Activated CD4-positive, alpha-beta T cell treated with anti-CD3 and anti-CD28 coated beads, Interleukin-10, Interleukin-2, amounts not matched to agents 100 ng/mL and 50 ng/mL, durations not matched to agents 16 hours and 8 hours (primary cell): ENCODE data around the gene SNX5.

ENCODE experiments used
- DNase-seq: peaks from one replicate; pipeline ENCODE4 v3.0.0-alpha.2; 2020

Gene SNX5

GRCh38 chr20:17911927-17912326 lies 56.7 kb downstream of the SNX5 start:
- DNase-seq = no peak

GRCh38 chr20:17910828-17911294 lies 57.7 kb downstream of the SNX5 start:
- no peak for DNase-seq

- no peak for DNase-seq
Observed at GRCh38 chr20:17909869-17910321, 58.7 kb downstream of the SNX5 start.

- no peak for DNase-seq
Observed at GRCh38 chr20:17905544-17905943, 63.0 kb downstream of the SNX5 start.

GRCh38 chr20:17904027-17904426 lies 64.6 kb downstream of the SNX5 start:
- DNase-seq = peak; percentile 64

- no peak for DNase-seq
Observed at GRCh38 chr20:17902531-17903083, 66.0 kb downstream of the SNX5 start.

GRCh38 chr20:17901971-17902370 lies 66.6 kb downstream of the SNX5 start:
- no peak for DNase-seq

GRCh38 chr20:17898548-17898994 lies 70.0 kb downstream of the SNX5 start:
- peak; percentile 65 for DNase-seq

- no peak for DNase-seq
Observed at GRCh38 chr20:17897566-17898307, 70.9 kb downstream of the SNX5 start.

- DNase-seq = no peak
Observed at GRCh38 chr20:17896771-17897369, 71.7 kb downstream of the SNX5 start.

- no peak for DNase-seq
Observed at GRCh38 chr20:17896193-17896723, 72.3 kb downstream of the SNX5 start.

GRCh38 chr20:17895641-17896171 lies 72.9 kb downstream of the SNX5 start:
- DNase-seq = peak; percentile 45

- DNase-seq = no peak
Observed at GRCh38 chr20:17893445-17893844, 75.1 kb downstream of the SNX5 start.

GRCh38 chr20:17892189-17892938 lies 76.2 kb downstream of the SNX5 start:
- no peak for DNase-seq
